WTC11 (cell line): ENCODE results near the gene SCO2. TPM values are rescaled to one million over a fixed set of nuclear protein-coding genes. Genes with fewer than 3 reads are reported as not detected.

Experiments used
- ATAC-seq: fragments of 200-7000 bp; cut with Tn5 transposase; 2 replicates; pipeline ENCODE4 v1.10.0; 2021; ENCODE audit warnings: mild to moderate bottlenecking, moderate library complexity
- CTCF ChIA-PET: fragments of 300-600 bp; sonication (Branson Sonifier 250); formaldehyde crosslinking; loops from one replicate; lab custom pipeline; 2021; ENCODE audit warnings: antibody characterized with exemption; lab: Charles Lee
- POLR2A ChIA-PET: fragments of 350-600 bp; sonication (Branson Sonifier 250); formaldehyde crosslinking; loops from one replicate; lab custom pipeline; 2021; ENCODE audit warnings: antibody characterized with exemption; lab: Charles Lee
- DNase-seq: peaks from one replicate; pipeline ENCODE4 v3.0.0; 2021; ENCODE audit warnings: low spot score
- H3K27ac Mint-ChIP-seq: 2 replicates; pipeline ENCODE4 v1.8.0; 2021; ENCODE audit warnings: mixed read lengths
- H3K27me3 Mint-ChIP-seq: 2 replicates; pipeline ENCODE4 v1.8.0; 2021; ENCODE audit warnings: low read depth, mild to moderate bottlenecking, moderate library complexity, mixed read lengths
- H3K36me3 Mint-ChIP-seq: 2 replicates; pipeline ENCODE4 v1.8.0; 2021; ENCODE audit warnings: mixed read lengths
- H3K4me1 Mint-ChIP-seq: 2 replicates; pipeline ENCODE4 v1.8.0; 2022; ENCODE audit warnings: mixed read lengths
- H3K4me3 Mint-ChIP-seq: 2 replicates; pipeline ENCODE4 v1.8.0; 2021; ENCODE audit warnings: mild to moderate bottlenecking, moderate library complexity, mixed read lengths
- H3K9me3 Mint-ChIP-seq: 2 replicates; pipeline ENCODE4 v1.8.0; 2021; ENCODE audit warnings: mixed read lengths
- ARID4B ChIP-seq: sonication (generic); formaldehyde crosslinking; IDR thresholded peaks from 2 replicates; pipeline ENCODE4 v1.8.0; 2023; ENCODE audit warnings: missing genetic modification reagents, mild to moderate bottlenecking, borderline replicate concordance
- ATF1 ChIP-seq: sonication (generic); formaldehyde crosslinking; IDR thresholded peaks from 2 replicates; pipeline ENCODE4 v1.8.1; 2023; ENCODE audit warnings: mild to moderate bottlenecking, moderate library complexity, missing genetic modification reagents
- ATF3 ChIP-seq: sonication (generic); formaldehyde crosslinking; conservative IDR thresholded peaks from 2 replicates; pipeline ENCODE4 v1.8.1; 2022; ENCODE audit warnings: mild to moderate bottlenecking, missing genetic modification reagents
- CDX4 ChIP-seq: fragments of 250-450 bp; sonication (Bioruptor Pico); IDR thresholded peaks from 2 replicates; pipeline ENCODE4 v1.9.0; 2021; ENCODE audit warnings: moderate library complexity, mild to moderate bottlenecking, inconsistent platforms, borderline replicate concordance
- E2F5 ChIP-seq: sonication (generic); formaldehyde crosslinking; IDR thresholded peaks from 2 replicates; pipeline ENCODE4 v1.8.1; 2022; ENCODE audit warnings: mild to moderate bottlenecking, moderate library complexity, missing genetic modification reagents
- ELF4 ChIP-seq: sonication (generic); formaldehyde crosslinking; IDR thresholded peaks from 2 replicates; pipeline ENCODE4 v1.8.1; 2022; ENCODE audit warnings: low read depth, mild to moderate bottlenecking, moderate library complexity, missing genetic modification reagents
- EMX1 ChIP-seq: fragments of 250-450 bp; sonication (Bioruptor Pico); IDR thresholded peaks from 2 replicates; pipeline ENCODE4 v1.8.0; 2021; ENCODE audit warnings: mild to moderate bottlenecking
- ERG ChIP-seq: fragments of 250-450 bp; sonication (Bioruptor Pico); IDR thresholded peaks from 2 replicates; pipeline ENCODE4 v1.8.0; 2021; ENCODE audit warnings: mild to moderate bottlenecking
- ETV6 ChIP-seq: sonication (generic); formaldehyde crosslinking; IDR thresholded peaks from 2 replicates; pipeline ENCODE4 v1.8.1; 2022; ENCODE audit warnings: mild to moderate bottlenecking, missing genetic modification reagents
- FOXJ3 ChIP-seq: sonication (generic); formaldehyde crosslinking; IDR thresholded peaks from 2 replicates; pipeline ENCODE4 v1.9.0; 2021; ENCODE audit warnings: missing genetic modification reagents, mild to moderate bottlenecking, borderline replicate concordance
- FOXP1 ChIP-seq: sonication (generic); formaldehyde crosslinking; IDR thresholded peaks from 2 replicates; pipeline ENCODE4 v1.8.0; 2022; ENCODE audit warnings: missing genetic modification reagents, mild to moderate bottlenecking, moderate library complexity, borderline replicate concordance
- NFATC4 ChIP-seq: fragments of 250-450 bp; sonication (Bioruptor Pico); IDR thresholded peaks from 2 replicates; pipeline ENCODE4 v1.9.0; 2021; ENCODE audit warnings: mild to moderate bottlenecking
- STAT6 ChIP-seq: sonication (generic); formaldehyde crosslinking; conservative IDR thresholded peaks from 2 replicates; pipeline ENCODE4 v1.8.1; 2023; ENCODE audit warnings: mild to moderate bottlenecking, low read depth, missing genetic modification reagents, moderate library complexity
- USF1 ChIP-seq: sonication (generic); formaldehyde crosslinking; IDR thresholded peaks from 2 replicates; pipeline ENCODE4 v1.8.0; 2022; ENCODE audit warnings: mild to moderate bottlenecking, missing genetic modification reagents
- ZNF396 ChIP-seq: fragments of 250-450 bp; sonication (Bioruptor Pico); IDR thresholded peaks from 2 replicates; pipeline ENCODE4 v1.8.0; 2021; ENCODE audit warnings: mild to moderate bottlenecking, moderate library complexity, borderline replicate concordance
- ZNF423 ChIP-seq: fragments of 250-450 bp; sonication (Bioruptor Pico); IDR thresholded peaks from 2 replicates; pipeline ENCODE4 v2.1.2; 2022; ENCODE audit warnings: mild to moderate bottlenecking, moderate library complexity
- ZNF512 ChIP-seq: sonication (generic); formaldehyde crosslinking; IDR thresholded peaks from 2 replicates; pipeline ENCODE4 v1.8.1; 2022; ENCODE audit warnings: missing genetic modification reagents, borderline replicate concordance
- ZNF671 ChIP-seq: fragments of 250-450 bp; sonication (Bioruptor Pico); IDR thresholded peaks from 2 replicates; pipeline ENCODE4 v1.8.0; 2021; ENCODE audit warnings: mild to moderate bottlenecking
- total RNA-seq: library from RNA; stranded (reverse); gene quantifications from 3 replicates; pipeline ENCODE4 v1.2.3, GENCODE V29; 2021

The SCO2 gene
- total RNA-seq, 1 experiment from 2014 or later = not detected

- no peak for ATAC-seq
- Mint-ChIP-seq H3K36me3 (no peaks in the 10 kb centered on the region), H3K4me3 (no peak overlapping the region), H3K27me3 (no peaks in the 10 kb centered on the region), H3K4me1 (peaks cover 10% of the 10 kb centered on the region), H3K27ac (no peak overlapping the region), H3K9me3 (no peaks in the 10 kb centered on the region)
- ChIA-PET CTCF (interaction anchor here (1.8 kb wide), 1 partner anchor 7 kb away, joined by 9 read pairs; no protein-coding TSS in a partner anchor), POLR2A (no interaction called here)
- TF ChIP-seq ETV6 (no peak), ERG (CRISPR knock-in tag) (no peak), CDX4 (CRISPR knock-in tag) (no peak), NFATC4 (CRISPR knock-in tag) (no peak), FOXP1 (CRISPR knock-in tag) (no peak), EMX1 (CRISPR knock-in tag) (no peak), ELF4 (CRISPR knock-in tag) (no peak), ATF1 (CRISPR knock-in tag) (no peak), ARID4B (CRISPR knock-in tag) (no peak)
- DNase-seq = no peak
Measured at GRCh38 chr22:50505276-50505775, 20.1 kb downstream of the SCO2 start.

GRCh38 chr22:50504369-50505211 lies 20.8 kb downstream of the SCO2 start:
- Mint-ChIP-seq H3K4me1 (peaks cover 10% of the 10 kb centered on the region), H3K27ac (no peak overlapping the region), H3K36me3 (no peaks in the 10 kb centered on the region), H3K27me3 (no peaks in the 10 kb centered on the region), H3K9me3 (no peaks in the 10 kb centered on the region), H3K4me3 (no peak overlapping the region)
- ATAC-seq (no peak), DNase-seq (no peak)
- POLR2A ChIA-PET = no interaction called here
- CTCF ChIA-PET = interaction anchor here (1.0 kb wide), 1 partner anchor 54 kb away, joined by 4 read pairs; no protein-coding TSS in a partner anchor
- TF ChIP-seq STAT6 (CRISPR knock-in tag) (no peak), ZNF396 (CRISPR knock-in tag) (no peak), E2F5 (CRISPR knock-in tag) (no peak), ATF3 (no peak), USF1 (CRISPR knock-in tag) (no peak), FOXJ3 (CRISPR knock-in tag) (no peak), ZNF671 (no peak), ZNF512 (CRISPR knock-in tag) (no peak), EMX1 (CRISPR knock-in tag) (no peak), ZNF423 (CRISPR knock-in tag) (no peak)
